Germinal center (tissue), 1 donor: ENCODE measurements around the gene LELP1.
"Not testable (repeated sequence)": the region's sequence is repeated elsewhere in the genome, so short reads cannot be mapped to it uniquely, and the experiment has no call there.

ENCODE experiments used
- DNase-seq: peaks from one replicate; pipeline ENCODE4 v3.0.0; 2012; ENCODE audit warnings: mixed read lengths, low spot score

LELP1 gene

GRCh38 chr1:153229076-153229829 is 26.0 kb downstream of the LELP1 start:
- not testable (repeated sequence) for DNase-seq

- DNase-seq, result no peak
These were observed 28.1 kb downstream of the LELP1 start for GRCh38 chr1:153231363-153231762.

- no peak for DNase-seq
These were observed 28.6 kb downstream of the LELP1 start for GRCh38 chr1:153231785-153232184.

GRCh38 chr1:153232553-153232952 is 29.3 kb downstream of the LELP1 start:
- no peak for DNase-seq

GRCh38 chr1:153233448-153233847 is 30.2 kb downstream of the LELP1 start:
- no peak for DNase-seq

- no peak for DNase-seq
These were observed 35.3 kb downstream of the LELP1 start for GRCh38 chr1:153238527-153238926.

GRCh38 chr1:153242160-153242559 is 38.9 kb downstream of the LELP1 start:
- no peak for DNase-seq

- DNase-seq, result no peak
These were observed 42.2 kb downstream of the LELP1 start for GRCh38 chr1:153245466-153245865.

GRCh38 chr1:153246018-153246417 is 42.8 kb downstream of the LELP1 start:
- DNase-seq, result no peak

GRCh38 chr1:153246825-153247224 is 43.6 kb downstream of the LELP1 start:
- DNase-seq, result no peak

GRCh38 chr1:153248176-153248879 is 45.1 kb downstream of the LELP1 start:
- no peak for DNase-seq

- DNase-seq, result no peak
These were observed 46.9 kb downstream of the LELP1 start for GRCh38 chr1:153250166-153250565.

- DNase-seq, result no peak
These were observed 47.9 kb downstream of the LELP1 start for GRCh38 chr1:153251087-153251486.

- DNase-seq, result no peak
These were observed 48.3 kb downstream of the LELP1 start for GRCh38 chr1:153251562-153251961.

- DNase-seq, result no peak
These were observed 48.8 kb downstream of the LELP1 start for GRCh38 chr1:153251988-153252387.

GRCh38 chr1:153253076-153253475 is 49.8 kb downstream of the LELP1 start:
- no peak for DNase-seq

- no peak for DNase-seq
These were observed 50.5 kb downstream of the LELP1 start for GRCh38 chr1:153253693-153254092.
